GM12878 (cell line): ENCODE measurements around the gene PDZD2.

Experiments
- EP300 ChIP-seq, 2 experiments: fragments of 150-350 bp in 1 of 2; IDR thresholded peaks; 2 replicates each; pipeline ENCODE4 v1.6.1; 2011 to 2012; ENCODE audit warnings: low read depth in 2 of 2, low read length in 2 of 2, borderline replicate concordance in 1 of 2, improper control_type of control experiment in 1 of 2, inconsistent platforms in 1 of 2; ENCODE audit not compliant: control insufficient read depth in 1 of 2
- ESRRA ChIP-seq: IDR thresholded peaks from 2 replicates; pipeline ENCODE4 v1.6.1; 2012; ENCODE audit warnings: mild to moderate bottlenecking, low read length, improper control_type of control experiment
- JUND ChIP-seq: IDR thresholded peaks from 2 replicates; pipeline ENCODE4 v1.6.1; 2012; ENCODE audit warnings: low read depth, mild to moderate bottlenecking, low read length, improper control_type of control experiment, moderate library complexity
- NR2C2 ChIP-seq: IDR thresholded peaks from 2 replicates; pipeline ENCODE4 v1.6.1; 2011; ENCODE audit warnings: borderline replicate concordance, low read depth; ENCODE audit not compliant: control insufficient read depth, insufficient read length
- NR2F1 ChIP-seq: fragments of 450-650 bp; conservative IDR thresholded peaks from 2 replicates; pipeline ENCODE4 v1.6.1; 2017; ENCODE audit warnings: mild to moderate bottlenecking
- POLR2AphosphoS5 ChIP-seq: IDR thresholded peaks from 2 replicates; pipeline ENCODE4 v1.6.1; 2011; ENCODE audit warnings: mild to moderate bottlenecking, low read length, inconsistent platforms
- RBBP5 ChIP-seq: fragments of 200-600 bp; sonication (generic); conservative IDR thresholded peaks from 2 replicates; pipeline ENCODE4 v1.6.1; 2016
- RELA ChIP-seq: fragments of 450-650 bp; IDR thresholded peaks from 2 replicates; pipeline ENCODE4 v1.8.0; 2014; ENCODE audit warnings: borderline replicate concordance; ENCODE audit not compliant: partially characterized antibody
- ZNF217 ChIP-seq: fragments of 450-650 bp; IDR thresholded peaks from 2 replicates; pipeline ENCODE4 v1.6.1; 2017; ENCODE audit warnings: antibody characterized with exemption, mild to moderate bottlenecking
- ZNF384 ChIP-seq: IDR thresholded peaks from 2 replicates; pipeline ENCODE4 v1.6.1; 2012; ENCODE audit warnings: low read depth, mild to moderate bottlenecking, low read length, improper control_type of control experiment, borderline replicate concordance
- TF ChIP-seq, protein P1 (sequence below), 3 experiments: IDR thresholded peaks in 2 of 3; conservative IDR thresholded peaks in 1 of 3; 2 replicates each; pipeline ENCODE4 v1.5.1; 2011; ENCODE audit warnings: low read depth in 3 of 3, low read length in 3 of 3, mild to moderate bottlenecking in 3 of 3, control low read depth in 2 of 3, moderate library complexity in 2 of 3, inconsistent platforms in 1 of 3, mixed read lengths in 1 of 3; ENCODE audit not compliant: control insufficient read depth in 2 of 3, insufficient read depth in 1 of 3; ENCODE audit errors: extremely low read depth in 1 of 3
- TF ChIP-seq, protein P2 (sequence below): IDR thresholded peaks from 2 replicates; pipeline ENCODE4 v1.6.1; 2012; ENCODE audit warnings: mild to moderate bottlenecking, low read depth, low read length

- TF ChIP-seq EP300 (IDR thresholded peaks at IDR 0.05; ENCODE audit: borderline replicate concordance in 1 of 2, control insufficient read depth in 1 of 2, low read depth in 2 of 2, low read length in 2 of 2) (no peak), POLR2AphosphoS5 (no peak), RBBP5 (no peak), ZNF384 (no peak), NR2F1 (no peak), ESRRA (no peak), ZNF217 (no peak), RELA (no peak), JUND (no peak), NR2C2 (no peak)
- TF ChIP-seq, protein P1, sequence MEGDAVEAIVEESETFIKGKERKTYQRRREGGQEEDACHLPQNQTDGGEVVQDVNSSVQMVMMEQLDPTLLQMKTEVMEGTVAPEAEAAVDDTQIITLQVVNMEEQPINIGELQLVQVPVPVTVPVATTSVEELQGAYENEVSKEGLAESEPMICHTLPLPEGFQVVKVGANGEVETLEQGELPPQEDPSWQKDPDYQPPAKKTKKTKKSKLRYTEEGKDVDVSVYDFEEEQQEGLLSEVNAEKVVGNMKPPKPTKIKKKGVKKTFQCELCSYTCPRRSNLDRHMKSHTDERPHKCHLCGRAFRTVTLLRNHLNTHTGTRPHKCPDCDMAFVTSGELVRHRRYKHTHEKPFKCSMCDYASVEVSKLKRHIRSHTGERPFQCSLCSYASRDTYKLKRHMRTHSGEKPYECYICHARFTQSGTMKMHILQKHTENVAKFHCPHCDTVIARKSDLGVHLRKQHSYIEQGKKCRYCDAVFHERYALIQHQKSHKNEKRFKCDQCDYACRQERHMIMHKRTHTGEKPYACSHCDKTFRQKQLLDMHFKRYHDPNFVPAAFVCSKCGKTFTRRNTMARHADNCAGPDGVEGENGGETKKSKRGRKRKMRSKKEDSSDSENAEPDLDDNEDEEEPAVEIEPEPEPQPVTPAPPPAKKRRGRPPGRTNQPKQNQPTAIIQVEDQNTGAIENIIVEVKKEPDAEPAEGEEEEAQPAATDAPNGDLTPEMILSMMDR (IDR thresholded peaks at IDR 0.05 in 2 of 3, conservative IDR thresholded peaks at IDR 0.05 in 1 of 3; ENCODE audit: control insufficient read depth in 2 of 3, extremely low read depth in 1 of 3, insufficient read depth in 1 of 3, low read depth in 3 of 3, low read length in 3 of 3) = no peak
- TF ChIP-seq, protein P2, sequence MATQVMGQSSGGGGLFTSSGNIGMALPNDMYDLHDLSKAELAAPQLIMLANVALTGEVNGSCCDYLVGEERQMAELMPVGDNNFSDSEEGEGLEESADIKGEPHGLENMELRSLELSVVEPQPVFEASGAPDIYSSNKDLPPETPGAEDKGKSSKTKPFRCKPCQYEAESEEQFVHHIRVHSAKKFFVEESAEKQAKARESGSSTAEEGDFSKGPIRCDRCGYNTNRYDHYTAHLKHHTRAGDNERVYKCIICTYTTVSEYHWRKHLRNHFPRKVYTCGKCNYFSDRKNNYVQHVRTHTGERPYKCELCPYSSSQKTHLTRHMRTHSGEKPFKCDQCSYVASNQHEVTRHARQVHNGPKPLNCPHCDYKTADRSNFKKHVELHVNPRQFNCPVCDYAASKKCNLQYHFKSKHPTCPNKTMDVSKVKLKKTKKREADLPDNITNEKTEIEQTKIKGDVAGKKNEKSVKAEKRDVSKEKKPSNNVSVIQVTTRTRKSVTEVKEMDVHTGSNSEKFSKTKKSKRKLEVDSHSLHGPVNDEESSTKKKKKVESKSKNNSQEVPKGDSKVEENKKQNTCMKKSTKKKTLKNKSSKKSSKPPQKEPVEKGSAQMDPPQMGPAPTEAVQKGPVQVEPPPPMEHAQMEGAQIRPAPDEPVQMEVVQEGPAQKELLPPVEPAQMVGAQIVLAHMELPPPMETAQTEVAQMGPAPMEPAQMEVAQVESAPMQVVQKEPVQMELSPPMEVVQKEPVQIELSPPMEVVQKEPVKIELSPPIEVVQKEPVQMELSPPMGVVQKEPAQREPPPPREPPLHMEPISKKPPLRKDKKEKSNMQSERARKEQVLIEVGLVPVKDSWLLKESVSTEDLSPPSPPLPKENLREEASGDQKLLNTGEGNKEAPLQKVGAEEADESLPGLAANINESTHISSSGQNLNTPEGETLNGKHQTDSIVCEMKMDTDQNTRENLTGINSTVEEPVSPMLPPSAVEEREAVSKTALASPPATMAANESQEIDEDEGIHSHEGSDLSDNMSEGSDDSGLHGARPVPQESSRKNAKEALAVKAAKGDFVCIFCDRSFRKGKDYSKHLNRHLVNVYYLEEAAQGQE = no peak
Measured at GRCh38 chr5:31944684-31945445, 305.9 kb downstream of the PDZD2 start.
